GM11168 (cell line): ENCODE measurements around the gene RIBC2.
"Not testable (repeated sequence)": the region's sequence is repeated elsewhere in the genome, so short reads cannot be mapped to it uniquely, and the experiment has no call there.

Experiments
- in situ Hi-C: fragments of 300-500 bp; cut with MboI; formaldehyde crosslinking; loops from one replicate; pipeline ENCODE4 v1.12.0; 2022; ENCODE audit warnings: low sequenced_read_pairs; ENCODE audit not compliant: unreplicated experiment

The RIBC2 gene, protein sequence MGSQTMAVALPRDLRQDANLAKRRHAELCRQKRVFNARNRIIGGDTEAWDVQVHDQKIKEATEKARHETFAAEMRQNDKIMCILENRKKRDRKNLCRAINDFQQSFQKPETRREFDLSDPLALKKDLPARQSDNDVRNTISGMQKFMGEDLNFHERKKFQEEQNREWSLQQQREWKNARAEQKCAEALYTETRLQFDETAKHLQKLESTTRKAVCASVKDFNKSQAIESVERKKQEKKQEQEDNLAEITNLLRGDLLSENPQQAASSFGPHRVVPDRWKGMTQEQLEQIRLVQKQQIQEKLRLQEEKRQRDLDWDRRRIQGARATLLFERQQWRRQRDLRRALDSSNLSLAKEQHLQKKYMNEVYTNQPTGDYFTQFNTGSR

DNA sequence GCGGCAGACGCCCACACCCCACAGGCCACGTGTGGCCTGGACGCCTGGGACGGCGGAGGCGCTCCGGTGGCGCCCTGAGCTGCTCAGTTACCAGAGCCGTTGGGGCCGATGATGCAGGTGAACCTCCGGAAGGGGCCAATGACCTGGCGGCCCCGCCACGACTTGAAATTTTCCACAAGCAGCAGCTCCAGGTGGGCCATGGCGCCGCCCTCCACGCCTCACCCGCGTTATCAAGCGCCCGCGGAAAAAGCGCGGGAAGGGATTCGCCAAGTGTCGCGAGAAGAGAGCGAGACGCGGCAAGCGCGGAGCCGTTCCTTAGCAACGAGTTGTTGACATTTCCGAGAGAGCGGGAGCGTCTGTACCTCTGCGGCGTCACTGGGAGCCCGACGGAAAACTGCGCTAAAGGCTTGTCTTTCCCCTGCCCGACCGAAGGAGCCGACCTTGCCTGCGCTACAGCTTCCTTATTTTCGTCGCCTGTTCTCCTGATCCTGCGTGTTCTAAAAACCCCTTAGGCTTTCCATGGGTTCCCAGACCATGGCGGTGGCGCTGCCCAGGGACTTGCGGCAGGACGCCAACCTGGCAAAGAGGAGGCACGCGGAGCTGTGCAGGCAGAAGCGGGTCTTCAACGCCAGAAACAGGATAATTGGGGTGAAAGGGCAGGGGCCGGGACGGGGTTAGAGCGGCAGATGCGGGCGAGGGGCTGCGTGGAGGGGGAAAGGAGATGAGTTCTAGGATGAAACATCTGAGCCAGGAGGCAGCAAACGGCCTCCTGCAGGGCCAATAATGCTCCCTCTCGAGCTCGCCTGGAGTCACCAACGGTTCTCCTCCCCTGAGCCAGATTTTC, at the start of gene RIBC2, which contains the start of gene SMC1B:
Gene RIBC2 (plus strand): TSS at position 326 of the 844 bp plus-strand sequence. CDS start 194 bp downstream, at position 520.
Gene SMC1B (minus strand): TSS at position 232 of the 844 bp plus-strand sequence. CDS start 32 bp downstream, at position 200.
- in situ Hi-C loops = no loop called here

DNA sequence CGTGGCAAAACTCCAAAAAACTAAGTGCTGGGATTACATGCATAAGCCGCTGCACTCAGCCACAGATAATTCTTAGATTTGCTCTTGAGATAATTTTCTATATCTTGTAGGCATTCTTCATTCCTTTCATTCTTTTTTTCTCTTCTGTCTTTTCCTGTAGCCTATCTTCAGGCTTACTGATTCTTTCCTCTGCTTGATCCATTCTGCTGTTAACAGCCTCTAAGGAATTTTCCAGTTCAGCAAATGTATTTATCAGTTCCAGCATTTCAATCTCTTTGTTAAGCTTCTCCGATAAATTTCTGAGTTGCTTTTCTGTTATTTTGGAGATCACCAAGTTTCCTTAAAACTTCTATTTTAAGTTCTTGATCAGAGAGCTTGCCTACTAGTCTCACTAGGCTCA, 46.8 kb upstream of the RIBC2 start:
- in situ Hi-C loops = no loop called here

DNA sequence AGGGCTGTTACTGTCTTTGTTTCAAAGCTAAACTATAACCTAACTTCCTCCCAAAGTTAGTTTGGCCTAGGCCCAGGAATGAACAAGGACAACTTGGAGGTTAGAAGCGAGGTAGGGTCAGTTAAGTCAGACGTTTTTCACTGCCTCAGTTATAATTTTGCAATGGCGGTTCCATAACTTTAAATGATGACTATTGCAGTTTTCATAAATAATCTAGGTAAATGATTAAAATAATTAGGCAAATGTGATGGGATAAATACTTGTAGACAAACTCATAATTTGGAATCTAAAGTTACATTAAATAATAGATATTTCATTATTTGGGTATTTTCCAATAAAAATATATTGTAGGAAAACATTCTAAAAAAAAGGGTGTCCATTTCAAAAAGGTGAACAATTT, 39.9 kb upstream of the RIBC2 start:
- in situ Hi-C loops = not testable (repeated sequence)

DNA sequence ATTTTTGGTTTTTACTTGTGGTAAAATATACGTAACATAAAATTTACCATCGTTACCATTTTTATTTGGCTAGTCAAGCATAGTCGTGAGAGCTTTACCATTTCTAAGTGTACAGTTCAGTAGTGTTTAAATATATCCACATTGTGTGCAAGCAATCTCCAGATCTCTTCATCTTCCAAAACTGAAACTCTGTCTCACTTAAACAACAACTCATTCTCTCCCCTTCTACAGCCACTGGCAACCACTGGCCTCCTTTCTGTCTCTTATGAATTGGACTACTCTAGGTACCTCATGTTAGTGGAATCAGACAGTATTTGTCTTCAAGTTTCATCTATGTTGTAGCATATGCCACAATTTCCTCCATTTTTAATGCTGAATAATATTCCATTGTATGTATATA, 37.5 kb upstream of the RIBC2 start:
- in situ Hi-C loops = no loop called here

DNA sequence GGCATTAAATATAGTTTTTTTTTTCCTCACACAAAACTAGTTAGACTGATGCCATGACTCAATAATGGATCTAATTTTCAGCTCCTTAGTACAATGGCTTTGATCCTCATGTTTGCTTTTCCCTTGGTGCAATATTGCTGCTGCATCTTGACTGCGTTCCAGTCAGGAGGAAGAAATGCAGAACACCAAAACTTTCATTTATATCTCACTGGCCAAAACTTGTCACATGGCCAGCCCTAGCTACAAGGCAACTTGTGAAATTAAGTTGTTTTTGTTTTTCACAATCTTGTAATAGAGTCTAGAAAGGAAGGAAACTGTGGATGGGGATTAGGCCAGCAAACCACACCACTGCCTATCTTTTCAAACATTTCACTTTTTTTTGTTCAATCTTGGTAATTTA, 36.8 kb upstream of the RIBC2 start:
- in situ Hi-C loops = no loop called here

DNA sequence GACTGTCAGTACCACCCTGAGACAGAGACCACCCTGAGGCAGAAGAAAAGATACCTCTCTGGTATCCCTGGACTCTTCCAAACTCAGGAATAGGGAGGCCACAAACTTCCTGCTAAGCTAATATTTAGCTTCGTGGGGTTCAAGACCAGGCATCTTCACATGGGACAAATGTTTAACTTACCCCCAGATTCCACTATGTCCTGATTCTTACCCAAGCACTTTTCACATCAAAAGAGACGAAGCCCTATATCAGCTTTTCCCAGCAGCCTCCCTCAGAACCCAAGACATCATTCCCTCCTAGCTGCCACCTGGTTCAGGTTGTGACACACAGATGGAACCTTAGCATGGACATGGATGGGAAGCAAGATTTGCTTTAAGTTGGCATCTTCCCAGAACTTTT, 32.1 kb upstream of the RIBC2 start:
- in situ Hi-C loops = no loop called here

DNA sequence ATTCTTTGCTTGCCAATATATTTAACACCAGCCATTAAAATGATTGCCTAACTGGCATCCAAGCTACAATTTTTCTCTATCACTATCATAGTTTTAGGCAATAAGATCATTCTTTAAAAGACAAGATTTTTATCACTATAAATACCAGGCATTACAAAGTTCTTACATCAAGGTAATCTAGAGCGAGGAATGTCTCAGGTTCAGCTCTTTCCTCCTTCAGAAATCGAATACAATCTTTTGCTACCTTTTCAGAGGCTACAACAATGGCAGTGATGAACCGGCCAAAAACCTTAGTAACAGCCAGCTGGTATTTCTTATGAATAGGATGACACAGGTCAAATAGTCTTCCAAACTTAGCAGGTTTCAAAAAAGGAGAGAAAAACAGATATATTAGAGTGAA, 23.9 kb upstream of the RIBC2 start:
- in situ Hi-C loops = no loop called here

DNA sequence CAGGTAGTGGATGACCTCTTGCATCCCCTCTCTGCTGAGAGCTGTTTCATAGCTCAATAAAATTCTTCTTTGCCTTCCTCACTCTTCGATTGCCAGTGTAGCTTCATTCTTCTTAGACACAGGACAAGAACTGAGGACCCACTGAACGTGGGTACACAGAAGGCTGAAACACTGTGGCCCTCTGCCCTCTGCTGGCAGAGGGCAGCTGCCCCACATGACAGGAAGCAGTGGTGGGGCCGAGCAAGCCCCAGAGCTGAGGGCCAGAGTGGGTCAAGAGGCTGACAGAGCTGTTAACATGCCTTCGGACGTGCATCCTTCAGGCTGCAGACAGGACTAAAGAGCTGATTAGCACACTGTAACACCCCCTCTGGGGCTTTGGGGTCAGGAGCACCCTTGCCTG, 15.7 kb upstream of the RIBC2 start:
- in situ Hi-C loops = no loop called here

DNA sequence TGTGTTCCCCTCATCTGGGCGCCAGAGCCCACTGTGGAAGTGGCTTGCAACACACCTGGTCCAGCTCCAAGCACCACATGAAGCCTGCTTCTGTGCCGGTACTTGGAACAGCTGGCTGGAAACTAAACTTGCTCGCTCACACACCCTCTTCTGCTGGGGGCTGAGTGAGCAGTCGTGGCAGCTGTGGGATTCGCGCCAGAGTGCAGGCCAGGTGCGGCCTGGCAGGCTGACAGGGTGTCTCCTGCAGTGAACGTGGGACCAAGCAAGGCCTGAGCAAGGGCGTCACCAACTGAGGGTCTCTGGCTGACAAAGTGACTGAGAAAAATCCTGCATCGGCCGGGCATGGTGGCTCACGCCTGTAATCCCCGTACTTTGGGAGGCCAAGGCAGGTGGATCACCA, 15.3 kb upstream of the RIBC2 start:
- in situ Hi-C loops = no loop called here

DNA sequence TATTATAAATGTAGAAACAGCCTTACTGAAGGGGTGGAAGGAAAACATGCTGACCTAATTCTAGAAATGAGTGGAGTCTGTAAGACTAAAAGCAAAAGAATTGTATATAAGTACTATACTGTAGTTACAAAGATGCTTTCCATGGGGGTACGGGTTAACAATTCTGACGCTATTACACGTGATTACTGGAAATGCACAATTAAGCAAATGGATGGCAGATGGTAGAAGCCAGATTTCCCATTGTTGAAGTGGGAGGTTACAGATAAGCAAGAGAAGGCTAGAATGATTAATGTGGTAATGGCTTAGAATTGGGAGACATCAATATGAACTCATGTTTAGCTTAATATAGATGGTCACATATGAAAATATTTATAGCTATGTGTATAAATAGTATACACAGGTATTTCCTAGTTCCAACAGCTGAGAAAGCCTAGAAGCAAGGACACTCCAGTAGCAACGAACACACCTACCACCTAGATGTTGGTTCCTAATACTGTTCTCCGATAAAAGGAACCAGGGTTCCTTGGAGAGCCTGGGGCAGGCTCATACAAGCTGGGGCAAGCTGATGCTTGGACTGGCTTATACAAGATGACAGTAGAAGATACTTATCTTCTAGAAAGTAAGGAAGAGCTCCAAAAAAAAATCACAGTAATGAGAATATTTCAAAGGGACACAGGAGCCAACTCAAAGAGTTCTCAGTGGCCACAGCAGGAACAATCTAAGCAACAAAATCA, 13.6 kb upstream of the RIBC2 start:
- in situ Hi-C loops = no loop called here

DNA sequence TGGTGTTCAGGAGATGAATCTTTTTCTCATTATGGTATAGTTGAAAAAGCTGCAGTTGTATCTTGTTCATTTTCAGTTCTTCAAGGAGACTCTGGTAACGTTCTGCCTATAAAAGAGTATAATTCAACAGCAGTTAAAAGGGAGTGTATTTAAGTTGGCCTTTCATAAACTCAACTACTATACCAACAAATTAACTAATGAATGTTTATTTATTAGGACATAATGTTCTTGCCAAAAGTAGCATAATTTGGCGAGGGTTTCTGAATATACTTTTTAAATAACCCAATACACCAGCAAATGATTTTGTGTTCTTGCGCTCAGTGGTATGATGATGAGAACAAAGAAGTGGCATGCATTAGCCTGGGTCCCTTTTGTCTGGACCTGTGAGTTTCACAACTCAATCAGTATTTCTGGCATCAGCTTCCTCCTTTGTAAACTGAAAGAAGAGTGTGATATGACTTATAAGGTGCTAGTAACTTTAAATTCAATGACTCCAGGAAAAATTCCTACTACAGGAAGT, 11.0 kb upstream of the RIBC2 start:
- in situ Hi-C loops = no loop called here

DNA sequence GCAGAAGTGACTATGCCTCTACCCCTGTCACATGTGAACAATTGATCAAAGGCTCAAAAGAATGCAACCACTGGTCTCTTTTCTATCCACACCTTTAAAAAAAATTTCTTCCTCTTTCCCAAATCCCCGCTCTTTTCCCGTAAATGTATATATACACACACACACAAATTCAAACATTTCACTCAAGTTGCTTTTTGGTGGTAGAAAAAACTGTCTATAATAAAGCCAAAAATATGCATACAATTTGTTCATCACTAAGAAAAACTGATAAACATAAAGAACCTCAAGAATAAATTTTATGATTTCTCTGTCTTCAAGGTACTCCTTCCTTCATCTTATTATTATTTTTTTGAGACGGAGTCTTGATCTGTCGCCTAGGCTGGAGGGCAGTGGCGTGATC, 5.7 kb upstream of the RIBC2 start:
- in situ Hi-C loops = no loop called here

DNA sequence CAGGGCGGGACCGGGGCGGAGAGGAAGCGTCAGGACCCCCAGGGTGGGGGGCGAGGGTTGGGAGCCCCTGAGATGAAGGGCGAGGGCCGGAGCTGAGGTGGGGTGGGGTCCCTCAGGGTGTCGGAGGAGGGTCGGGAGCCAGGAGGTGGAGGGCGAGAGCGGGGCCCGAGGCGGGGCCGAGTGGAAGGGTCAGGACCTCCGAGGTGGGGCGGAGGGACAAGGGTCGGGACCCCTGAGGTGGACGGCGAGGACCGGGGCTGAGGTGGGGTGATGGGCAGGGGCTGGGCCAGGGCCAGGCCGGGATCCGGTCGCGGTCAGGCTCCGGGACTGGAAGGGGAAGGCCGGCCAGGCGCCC, 503 bp upstream of the RIBC2 start:
- in situ Hi-C loops = no loop called here

DNA sequence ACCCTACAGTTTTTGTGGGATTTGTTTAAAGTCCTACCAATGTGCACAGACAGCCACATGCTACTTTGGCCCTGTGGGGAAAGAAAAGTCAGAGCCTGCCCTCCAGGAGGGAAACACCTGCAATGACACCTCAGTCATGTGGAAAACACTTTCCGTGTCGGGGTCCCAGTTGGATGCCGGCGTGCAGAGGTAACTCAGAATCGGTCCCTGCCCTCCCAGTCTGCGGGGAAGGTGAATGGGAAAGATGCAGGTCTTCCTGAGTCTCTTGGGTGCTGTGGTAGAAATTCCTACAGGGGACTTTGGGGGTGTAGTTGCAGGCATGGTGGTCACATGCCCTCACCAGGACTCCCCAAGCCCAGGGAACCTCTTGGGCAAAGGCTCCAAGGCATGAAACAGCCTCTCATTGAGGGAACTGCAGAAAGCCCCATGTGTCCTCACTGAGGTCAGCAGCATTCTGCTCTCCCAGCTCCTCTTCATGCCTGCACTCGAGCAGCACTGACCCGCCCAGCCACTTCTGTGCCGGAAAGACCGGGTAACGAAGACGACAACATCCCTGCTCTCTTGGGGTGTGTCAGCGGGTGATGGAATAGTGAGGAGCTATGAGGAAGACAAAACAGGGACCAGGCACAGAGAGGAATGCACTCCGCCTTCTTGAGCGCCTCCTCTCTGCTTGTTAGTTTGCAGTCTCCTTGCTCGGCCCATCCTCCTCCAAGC, 4.7 kb downstream of the RIBC2 start:
- in situ Hi-C loops = no loop called here

DNA sequence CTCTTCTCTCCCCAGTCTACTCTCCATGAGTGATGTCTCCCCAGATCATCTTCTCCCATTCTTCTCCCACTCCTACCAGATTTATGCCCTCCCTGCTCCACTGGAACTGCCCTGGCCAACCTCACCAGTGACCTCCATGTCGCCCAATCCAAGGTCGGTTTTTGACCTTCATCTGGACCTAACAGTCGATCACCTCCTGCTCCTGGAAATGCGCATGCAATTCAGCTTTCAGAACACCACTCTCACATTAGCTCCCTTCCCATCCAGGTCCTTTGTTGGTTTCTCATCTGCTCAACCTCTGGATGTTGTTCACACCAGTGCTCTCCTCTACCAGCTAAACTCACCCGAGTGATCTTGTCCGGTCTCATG, 5.3 kb downstream of the RIBC2 start:
- in situ Hi-C loops = no loop called here

DNA sequence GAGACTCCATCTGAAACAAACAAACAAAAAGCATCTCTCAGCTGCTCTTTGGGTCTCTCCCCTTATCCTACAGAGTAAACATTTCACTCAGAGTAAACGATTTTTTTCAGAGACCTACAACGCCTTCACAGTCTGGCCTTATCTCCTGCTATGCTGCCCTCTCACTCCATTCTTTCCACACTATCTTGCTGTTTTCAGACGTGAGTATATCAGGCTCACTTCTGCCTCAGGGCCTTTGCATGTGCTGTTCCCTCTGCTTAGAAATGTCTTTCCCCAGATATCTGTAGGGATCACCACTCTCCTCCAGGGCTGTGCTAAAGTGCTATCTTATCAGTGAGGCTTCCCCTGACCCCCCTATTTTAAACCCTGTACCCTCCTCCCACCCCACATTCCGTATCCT, 6.5 kb downstream of the RIBC2 start:
- in situ Hi-C loops = loop anchor here (5.0 kb wide), 1 partner anchor 153 kb away; no protein-coding TSS in a partner anchor

DNA sequence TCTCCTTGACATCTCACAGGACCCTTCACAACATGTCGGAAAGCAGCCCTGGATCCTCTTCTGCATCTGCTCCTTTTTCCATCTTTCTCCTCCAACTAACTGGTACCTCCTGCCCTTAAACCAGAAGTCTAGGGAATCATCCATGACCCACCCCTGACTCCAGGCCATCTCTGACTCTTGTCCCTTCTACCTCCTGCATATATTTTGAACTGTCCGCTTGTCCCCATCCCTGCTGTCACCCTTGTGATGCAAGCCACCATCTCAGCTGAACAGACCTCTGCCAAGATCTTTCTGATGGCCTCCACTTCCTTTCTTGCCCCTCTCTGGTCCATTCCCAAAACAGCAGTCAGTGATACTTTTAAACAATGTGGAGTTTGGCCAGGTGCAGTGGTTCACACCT, 7.0 kb downstream of the RIBC2 start:
- in situ Hi-C loops = loop anchor here (5.0 kb wide), 1 partner anchor 153 kb away; no protein-coding TSS in a partner anchor

DNA sequence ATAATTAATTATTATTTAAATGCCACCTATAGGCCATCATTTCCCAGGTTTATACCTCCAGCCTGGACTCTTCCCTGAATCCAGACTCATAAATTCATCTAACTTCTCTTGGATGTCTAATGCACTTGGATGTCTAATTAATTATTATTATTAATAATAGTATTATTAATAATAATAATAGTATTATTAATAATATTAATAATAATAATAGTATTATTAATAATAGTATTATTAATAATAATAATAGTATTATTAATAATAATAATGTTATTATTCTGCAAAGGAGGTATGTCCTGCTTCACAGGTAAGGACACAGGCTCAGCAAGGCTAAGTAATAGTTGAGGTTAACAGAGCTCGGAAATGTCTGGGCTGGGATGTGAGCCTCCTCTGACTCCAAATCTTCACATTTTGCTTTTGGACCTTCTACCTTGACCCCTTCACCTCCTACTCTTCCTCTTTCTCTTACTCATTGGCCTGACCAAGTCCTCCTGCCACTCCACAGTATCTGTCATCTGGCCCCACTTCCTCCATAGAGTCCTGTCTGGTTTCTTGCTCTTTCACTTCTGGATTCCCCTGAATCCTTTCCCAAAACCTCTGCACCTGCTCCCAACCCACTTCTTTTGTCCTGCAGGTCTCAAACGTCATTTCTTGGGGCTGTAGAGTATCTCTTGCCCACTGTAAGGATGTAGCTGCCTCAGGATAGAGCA, 8.0 kb downstream of the RIBC2 start:
- in situ Hi-C loops = loop anchor here (5.0 kb wide), 1 partner anchor 154 kb away; no protein-coding TSS in a partner anchor
